NCI-H1694 treated with DMSO at 0.1 percent for 48 hours (cell line): ENCODE measurements around the gene NXPH3.
"Not testable (repeated sequence)": the region's sequence is repeated elsewhere in the genome, so short reads cannot be mapped to it uniquely, and the experiment has no call there.

ENCODE experiments used
- DNase-seq: peaks from one replicate; lab custom pipeline; 2025; lab: John Stamatoyannopoulos, UW

Gene NXPH3

DNA sequence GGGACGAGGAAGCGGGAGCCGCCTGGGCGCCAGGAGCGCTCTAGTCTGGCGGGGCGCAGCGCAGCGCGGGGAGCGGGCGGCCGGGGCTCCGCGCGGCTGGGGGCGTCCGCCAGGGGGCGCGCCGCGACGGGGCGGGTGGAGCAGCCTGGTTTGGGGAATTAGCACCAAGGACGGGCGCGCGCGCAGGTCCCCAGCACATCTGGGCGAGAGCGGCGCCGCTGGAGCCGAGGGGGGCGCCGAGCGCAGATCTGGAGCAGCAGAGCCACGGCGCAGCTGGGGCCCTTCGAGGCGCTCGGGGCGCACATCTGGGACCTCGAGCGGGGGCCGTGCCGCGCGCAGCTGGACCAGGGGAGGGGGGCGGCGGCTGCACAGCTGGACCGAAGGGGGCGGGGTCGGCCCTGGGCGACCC, at the start of gene NXPH3:
Gene NXPH3 (plus strand): TSS at position 193 of the 409 bp plus-strand sequence. CDS start 349 bp downstream, outside the sequence.
- peak; percentile 37 for DNase-seq

GRCh38 chr17:49527927-49528651, 47.6 kb upstream of the NXPH3 start:
- no peak for DNase-seq

- DNase-seq, result no peak
These were observed 46.7 kb upstream of the NXPH3 start for GRCh38 chr17:49528966-49529365.

DNA sequence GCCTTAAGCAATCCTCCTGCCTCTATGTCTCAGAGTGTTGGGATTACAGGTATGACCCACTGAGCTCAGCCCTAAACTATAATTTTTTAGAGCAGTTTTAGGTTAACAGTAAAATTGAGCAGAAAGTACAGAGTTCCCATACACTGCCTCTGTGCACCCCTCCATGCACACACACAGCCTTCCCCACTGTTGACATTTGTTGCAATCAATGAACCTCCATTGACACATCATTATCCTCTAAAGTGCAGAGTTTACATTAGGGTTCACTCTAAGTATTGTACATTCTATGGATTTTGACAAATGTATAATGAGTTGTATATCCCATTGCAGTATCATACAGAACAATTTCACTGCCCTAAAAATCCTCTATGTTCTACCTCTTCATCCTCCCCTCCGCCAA, 45.6 kb upstream of the NXPH3 start:
- DNase-seq, result no peak

DNA sequence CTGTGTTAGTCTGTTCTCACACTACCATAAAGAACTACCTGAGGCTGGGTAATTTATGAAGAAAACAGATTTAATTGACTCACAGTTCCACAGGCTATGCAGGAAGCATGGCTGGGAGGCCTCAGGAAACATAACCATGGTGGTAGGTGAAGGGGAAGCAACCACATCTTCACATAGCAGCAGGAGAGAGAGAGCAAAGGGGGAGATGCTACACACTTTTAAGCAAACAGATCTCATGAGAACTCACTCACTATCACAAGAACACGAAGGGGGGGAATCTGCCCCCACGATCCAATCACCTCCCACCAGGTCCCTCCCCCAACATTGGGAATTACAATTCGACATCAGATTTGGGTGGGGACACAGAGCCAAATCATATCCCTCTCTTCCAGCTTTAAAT, 31.8 kb upstream of the NXPH3 start:
- no peak for DNase-seq

DNA sequence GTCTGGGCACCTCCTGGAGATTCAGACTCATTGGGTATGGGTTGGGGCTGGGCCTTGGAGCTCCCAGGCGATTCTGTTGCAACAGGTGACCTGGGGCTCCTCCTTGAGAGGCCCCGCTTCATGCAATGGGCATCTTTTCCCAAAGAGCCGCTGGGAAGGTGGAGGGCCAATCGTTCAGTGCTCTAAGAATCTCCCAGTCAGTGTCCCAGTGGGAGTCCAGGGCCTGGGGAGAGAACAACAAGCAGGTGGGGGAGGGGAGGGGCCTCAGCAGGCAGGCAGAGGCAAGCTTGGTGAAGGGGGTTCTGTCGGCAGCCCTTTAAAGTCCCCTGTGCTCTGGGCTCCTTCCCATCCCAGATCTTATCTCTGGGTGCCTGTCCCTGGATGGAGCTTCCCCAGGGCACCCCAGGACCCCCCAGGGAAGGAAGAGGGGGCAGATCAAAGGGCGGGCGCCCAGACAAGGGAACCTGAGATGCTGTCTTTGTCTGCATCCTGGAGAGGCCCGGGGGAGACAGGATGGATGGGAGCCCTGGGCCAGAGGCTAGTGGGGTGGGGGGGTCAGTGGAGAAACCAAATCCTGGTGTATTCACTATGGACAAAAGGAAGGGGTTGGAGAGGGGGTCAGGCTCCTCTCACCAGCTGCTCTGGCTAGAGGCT, 30.5 kb upstream of the NXPH3 start:
- DNase-seq, result no peak

DNA sequence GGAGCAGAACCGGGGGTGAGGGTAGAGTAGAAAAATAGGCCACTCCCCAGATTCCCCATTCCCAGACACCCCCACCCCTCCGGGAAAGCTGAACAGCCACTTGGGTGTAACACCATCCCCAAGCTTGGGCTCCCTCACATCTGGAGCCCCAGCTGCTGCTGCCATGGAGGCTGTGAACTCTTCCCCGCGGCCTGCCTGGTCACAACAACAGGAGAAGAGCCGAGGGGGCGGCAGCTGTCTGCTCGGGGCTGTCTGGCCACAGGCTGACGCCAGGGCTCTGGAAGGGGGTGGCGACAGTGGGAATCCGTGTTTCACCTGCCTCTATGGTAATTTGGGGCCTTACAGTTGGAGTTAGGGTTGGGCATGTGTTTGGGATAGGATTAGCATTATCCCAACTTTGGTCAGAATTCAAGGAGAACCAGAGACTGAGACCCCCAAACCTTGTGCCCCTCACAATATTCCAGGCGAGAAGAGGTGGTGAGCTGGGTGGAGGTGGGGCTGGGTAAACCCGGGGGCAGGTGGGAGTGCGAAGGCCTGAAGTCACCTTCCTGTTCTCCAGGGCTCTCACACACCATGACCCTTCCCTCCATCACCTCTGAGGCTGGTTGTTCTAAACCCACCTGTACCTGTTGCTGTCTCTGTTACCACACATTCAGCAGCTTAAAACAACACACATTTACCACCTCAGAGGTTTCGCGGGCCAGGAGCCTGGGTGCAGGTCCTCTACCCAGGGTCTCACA, 29.7 kb upstream of the NXPH3 start:
- DNase-seq, result no peak

GRCh38 chr17:49546546-49547535, 28.8 kb upstream of the NXPH3 start:
- DNase-seq, result no peak

DNA sequence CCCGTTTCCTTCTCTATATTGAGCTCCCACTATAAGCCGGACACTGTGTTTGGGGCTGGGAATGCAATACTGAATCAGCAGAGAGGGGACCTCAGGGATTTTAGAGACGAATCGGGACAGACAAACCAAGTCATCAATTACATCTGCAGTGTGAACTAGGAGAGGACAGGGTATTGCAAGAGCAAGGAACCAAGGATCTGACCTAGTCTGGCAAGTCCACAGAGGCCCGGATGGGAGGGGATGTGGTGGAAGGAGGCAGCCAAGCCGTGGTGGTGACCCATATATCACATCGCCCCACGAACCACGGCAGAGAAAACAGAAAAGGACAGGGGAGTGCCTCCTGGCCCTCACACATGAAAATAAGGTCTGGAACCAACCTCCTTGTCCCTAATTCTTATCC, 28.1 kb upstream of the NXPH3 start:
- no peak for DNase-seq

- DNase-seq, result no peak
These were observed 27.6 kb upstream of the NXPH3 start for GRCh38 chr17:49548051-49548505.

DNA sequence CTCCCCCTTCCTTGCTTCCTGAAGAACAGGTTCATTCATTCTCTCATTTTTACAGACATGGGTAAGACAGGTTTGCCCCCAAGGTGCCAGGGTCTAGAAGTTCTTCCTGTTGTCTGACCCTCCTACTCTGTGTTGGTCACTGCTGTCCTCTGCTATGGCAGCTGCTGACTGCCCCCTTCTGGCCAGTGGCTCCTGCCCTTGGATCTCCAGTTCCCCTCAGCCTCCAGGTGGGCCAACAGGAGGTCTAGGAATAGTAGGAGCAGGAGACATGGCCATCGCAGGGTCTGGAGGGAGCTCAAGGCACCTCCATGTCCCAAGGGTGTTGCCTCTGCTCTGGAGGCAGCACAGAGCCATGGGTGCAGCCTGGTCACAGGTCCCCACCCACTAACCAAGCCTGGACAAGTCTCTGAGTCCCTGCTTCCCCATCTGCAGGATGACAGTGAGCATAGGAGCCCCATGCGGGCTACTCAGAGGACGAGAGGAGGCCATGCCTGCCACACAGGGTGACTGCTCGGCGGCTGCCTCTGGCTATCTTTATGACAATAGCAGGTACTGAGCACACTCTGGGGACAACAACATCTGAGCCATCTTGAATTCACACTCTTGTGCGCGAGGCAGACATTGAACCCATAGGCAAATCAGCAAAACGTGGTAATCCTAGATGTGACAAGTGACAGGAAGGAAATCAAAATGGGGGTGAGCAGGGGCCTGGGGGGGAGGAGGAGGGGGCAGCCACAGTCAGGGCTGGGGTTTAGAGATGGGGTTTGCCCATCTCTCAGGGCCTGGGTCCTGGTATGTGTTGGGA, 27.0 kb upstream of the NXPH3 start:
- DNase-seq, result no peak

DNA sequence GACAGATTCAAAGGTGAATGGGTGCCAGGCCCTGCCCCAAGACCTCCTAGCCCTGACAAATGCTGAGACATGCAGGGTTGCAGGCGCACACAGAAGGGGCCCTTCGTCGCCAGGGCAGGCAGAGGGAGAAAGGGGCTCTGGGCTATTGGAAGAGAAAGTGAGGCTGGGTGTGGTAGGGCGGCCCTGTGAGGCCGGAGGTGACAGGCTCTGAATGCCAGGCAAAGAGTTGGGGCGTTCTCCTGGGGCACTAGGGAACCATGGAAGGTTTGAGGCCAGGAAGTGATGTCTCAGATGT, 26.4 kb upstream of the NXPH3 start:
- DNase-seq, result no peak

GRCh38 chr17:49549691-49550678, 25.7 kb upstream of the NXPH3 start:
- no peak for DNase-seq

DNA sequence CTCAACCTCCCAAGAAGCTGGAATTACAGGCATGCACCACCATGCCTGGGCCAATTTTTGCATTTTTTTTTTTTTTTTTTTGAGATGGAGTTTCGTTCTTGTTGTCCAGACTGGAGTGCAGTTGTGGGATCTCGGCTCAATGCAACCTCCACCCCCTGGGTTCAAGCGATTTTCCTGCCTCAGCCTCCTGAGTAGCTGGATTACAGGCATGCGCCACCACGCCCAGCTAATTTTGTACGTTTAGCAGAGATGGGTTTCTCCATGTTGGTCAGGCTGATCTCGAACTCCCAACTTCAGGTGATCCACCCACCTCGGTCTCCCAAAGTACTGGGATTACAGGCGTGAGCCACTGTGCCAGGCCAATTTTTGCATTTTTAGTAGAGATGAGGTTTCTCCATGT, 24.9 kb upstream of the NXPH3 start:
- DNase-seq, result not testable (repeated sequence)

DNA sequence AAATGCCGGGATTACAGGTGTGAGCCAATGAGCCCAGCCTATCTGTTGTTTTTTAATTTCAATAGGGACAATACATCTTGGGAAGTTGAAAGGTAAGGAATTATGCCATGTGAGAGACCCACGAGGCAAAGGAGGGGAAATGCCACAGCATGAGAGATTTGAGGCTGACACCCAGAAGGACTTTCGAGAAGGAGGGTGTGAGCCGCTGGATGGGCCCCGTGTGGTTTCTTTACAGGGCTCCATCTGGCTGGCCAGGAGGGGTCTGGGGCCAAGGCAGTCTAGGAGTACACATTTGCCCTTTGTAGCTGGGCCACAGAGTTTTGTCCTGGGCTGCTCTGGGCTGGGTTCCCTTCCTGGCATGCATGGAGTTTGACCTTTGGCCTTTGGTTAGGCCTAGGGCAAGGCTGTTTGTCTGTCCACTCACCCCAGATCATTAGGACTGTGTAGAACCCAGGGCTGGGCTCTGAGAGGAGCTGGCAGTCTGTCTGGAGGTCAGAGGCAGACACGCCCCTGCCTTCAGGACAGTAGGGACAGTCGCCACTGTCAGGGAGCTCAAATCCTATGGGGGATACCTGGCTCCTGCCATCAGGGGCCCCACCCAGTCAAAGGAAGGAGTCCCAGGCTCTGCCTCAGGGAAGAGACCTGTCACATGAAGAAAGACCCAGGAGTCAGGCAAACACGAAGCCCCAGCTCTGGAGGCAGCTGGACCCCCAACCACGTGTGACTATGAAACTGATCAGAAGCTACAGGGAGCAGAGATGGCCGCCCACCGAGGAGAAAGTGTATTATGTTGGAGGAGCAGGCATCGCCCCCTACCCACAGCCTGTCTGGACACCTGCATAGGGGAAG, 24.2 kb upstream of the NXPH3 start:
- no peak for DNase-seq

GRCh38 chr17:49552070-49552751, 23.5 kb upstream of the NXPH3 start:
- no peak for DNase-seq

GRCh38 chr17:49553676-49554335, 21.9 kb upstream of the NXPH3 start:
- no peak for DNase-seq
